Measurements from ENCODE around the gene FGB.

The FGB gene

DNA sequence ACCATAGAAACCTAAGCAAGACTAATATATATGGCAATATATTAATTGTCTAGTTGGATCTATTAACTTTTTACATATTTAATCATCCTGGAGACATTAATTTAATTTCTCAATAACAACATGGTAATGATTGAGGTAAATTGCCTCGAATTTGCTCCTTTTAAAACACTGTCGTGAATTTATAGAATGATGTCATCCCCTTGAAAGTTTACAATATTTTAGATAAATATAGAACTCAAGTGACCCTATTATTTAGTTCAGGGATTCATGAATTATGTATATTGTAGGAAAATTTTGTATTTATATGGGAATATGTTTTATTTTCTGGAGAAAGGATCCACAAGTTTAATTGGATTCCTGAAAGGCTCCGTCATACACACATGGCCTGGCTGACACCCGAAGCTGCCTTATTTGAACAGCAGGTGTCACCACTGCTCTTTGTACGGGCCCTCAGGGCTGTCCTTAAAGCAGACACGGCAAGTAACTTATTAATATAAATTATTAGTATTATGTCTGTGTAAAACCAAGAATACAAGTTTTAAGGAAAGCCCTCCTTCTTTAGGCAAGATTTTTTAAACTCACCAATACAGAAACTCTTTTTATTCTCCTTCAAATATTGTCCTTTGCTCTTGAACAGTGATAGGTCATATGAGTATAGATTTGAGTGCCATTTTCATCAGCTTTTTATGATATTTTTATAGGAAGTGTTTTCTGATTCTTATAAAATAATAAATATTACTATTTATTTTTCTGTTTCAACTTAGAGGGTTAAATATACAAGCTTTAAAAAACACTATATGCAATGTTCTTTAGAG, 10.7 kb upstream of the FGB start:
- Mint-ChIP-seq H3K9me3 (no peaks in the 10 kb centered on the region), H3K36me3 (peaks cover 7% of the 10 kb centered on the region), H3K4me1 (peaks cover 28% of the 10 kb centered on the region), H3K27ac (no peak overlapping the region), H3K4me3 (no peak overlapping the region), H3K27me3 (no peaks in the 10 kb centered on the region)
- peak; percentile 80 for DNase-seq
- CTCF ChIA-PET, result interaction anchor here (0.6 to 6.9 kb wide), 14 partner anchors 7 to 465 kb away, joined by 3 to 95 read pairs (median 4); no protein-coding TSS in a partner anchor

DNA sequence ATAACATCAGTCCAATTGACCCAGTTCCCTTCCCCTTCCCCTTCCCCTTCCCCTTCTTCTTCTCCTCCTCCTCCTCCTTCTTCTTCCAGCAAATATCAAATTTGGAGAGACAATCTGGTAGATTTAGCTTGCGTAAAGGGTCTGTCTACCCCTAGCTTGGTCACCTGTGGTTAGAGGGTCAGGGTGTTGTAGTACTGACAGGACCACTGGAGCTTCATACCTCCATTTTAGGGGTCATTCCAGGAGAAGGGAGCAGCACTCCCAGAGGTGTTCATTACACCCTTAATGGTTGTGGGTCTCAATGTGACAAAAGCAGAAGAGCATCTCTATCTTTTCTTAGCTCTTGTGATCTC, 3.7 kb upstream of the FGB start:
- Mint-ChIP-seq H3K4me3 (no peak overlapping the region), H3K27ac (no peak overlapping the region), H3K4me1 (no peaks in the 10 kb centered on the region), H3K36me3 (no peaks in the 10 kb centered on the region), H3K27me3 (no peaks in the 10 kb centered on the region), H3K9me3 (no peaks in the 10 kb centered on the region)
- DNase-seq, result no peak
- CTCF ChIA-PET, result interaction anchor here (0.6 to 3.4 kb wide), 11 partner anchors 9 to 228 kb away, joined by 3 to 90 read pairs (median 5); partner anchors contain the start of genes FGG and PLRG1

DNA sequence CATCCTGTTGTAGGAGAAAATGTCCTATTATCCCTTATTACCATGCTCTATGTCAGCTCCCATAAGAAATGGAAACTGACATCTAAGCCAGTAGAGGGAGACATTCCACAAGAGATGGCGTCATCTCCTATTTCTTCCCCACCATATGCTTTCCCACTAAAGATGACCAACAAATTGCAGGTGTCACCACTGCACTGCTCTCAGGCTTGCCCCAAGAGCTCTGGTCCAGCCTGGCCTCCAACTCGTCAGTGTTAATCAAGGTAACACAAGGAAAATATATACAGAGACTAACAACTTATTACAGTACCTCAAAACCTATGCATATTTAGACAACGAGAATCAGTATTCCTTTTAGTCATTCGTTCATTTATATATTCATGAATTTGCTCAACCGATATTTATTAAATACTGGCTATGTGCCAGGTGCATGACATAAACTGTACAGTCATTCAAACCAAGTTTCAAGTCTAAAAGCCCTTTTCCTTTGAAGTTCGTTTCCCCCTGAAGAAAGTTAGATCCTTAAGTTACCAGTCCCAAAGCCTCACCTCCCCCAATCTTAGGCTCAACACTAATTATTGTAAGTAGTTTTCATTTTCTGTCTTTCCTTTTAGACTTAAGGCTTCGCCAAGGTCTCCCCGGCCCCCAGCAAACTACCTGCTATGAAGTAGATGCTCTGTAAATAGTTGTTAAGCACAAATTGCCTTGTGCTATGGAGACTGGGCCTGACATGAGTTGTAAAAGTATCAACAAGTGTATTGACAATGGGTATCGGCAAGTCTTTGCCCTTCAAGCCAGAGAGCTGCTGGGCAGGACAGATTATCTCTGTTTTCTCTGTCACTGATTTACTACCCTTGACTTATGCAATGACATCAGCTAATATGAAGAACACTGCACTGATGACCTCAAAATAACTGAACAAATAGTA, 3.1 kb upstream of the FGB start:
- peak; percentile 29 for DNase-seq
- Mint-ChIP-seq H3K36me3 (no peaks in the 10 kb centered on the region), H3K27me3 (no peaks in the 10 kb centered on the region), H3K4me3 (no peak overlapping the region), H3K4me1 (no peaks in the 10 kb centered on the region), H3K9me3 (no peaks in the 10 kb centered on the region), H3K27ac (no peak overlapping the region)
- CTCF ChIA-PET, result interaction anchor here (0.6 to 3.4 kb wide), 11 partner anchors 9 to 229 kb away, joined by 3 to 90 read pairs (median 5); partner anchors contain the start of genes FGG and PLRG1

DNA sequence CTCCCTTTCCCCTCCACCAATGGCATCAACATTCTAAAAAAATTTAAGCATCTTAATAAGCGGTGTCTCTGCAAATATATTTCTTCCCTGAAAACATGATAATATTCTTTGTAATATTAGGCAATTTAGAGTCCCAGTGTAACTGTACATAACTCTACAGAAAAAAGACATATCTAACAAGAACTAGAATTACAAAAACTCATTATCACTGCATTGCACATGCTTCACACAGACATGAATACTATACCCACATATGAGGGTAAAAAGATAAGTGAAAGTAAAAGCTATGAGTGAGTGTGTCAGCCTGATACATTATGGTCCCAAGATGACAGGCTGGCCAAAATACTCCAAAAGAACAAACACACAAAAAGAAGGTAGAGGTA, 2.4 kb upstream of the FGB start:
- no peak overlapping the region for H3K4me3 Mint-ChIP-seq
- H3K27me3 Mint-ChIP-seq, result no peaks in the 10 kb centered on the region
- H3K9me3 Mint-ChIP-seq, result no peaks in the 10 kb centered on the region
- no peak for DNase-seq
- CTCF ChIA-PET, result interaction anchor here (1.9 to 3.4 kb wide), 3 partner anchors 10 to 61 kb away, joined by 4 to 90 read pairs (median 22); partner anchors contain the start of gene PLRG1
- no peaks in the 10 kb centered on the region for H3K4me1 Mint-ChIP-seq
- no peak overlapping the region for H3K27ac Mint-ChIP-seq
- no peaks in the 10 kb centered on the region for H3K36me3 Mint-ChIP-seq

DNA sequence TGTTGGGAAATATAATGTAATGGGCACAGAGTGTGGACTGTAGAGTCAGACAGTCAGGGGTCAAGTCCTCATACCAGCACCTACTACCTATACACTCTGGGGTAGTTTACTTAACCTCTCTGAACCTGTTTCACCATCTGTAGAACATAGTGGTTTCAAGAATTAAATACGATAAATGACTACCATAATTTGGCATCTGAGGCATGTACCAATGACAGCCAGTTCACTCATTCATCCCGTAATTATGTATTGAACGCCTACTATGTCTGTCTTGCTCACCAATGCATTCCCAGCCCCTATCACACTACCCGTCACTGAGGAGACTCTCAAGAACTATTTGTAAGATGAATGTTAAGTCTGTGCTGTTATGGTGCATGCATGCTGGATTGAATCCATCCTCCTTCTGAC, 2.0 kb upstream of the FGB start:
- CTCF ChIA-PET, result interaction anchor here (1.9 to 3.4 kb wide), 3 partner anchors 10 to 61 kb away, joined by 4 to 90 read pairs (median 22); partner anchors contain the start of gene PLRG1
- Mint-ChIP-seq H3K36me3 (no peaks in the 10 kb centered on the region), H3K4me3 (no peak overlapping the region), H3K27ac (no peak overlapping the region), H3K27me3 (no peaks in the 10 kb centered on the region), H3K4me1 (no peaks in the 10 kb centered on the region), H3K9me3 (no peaks in the 10 kb centered on the region)
- no peak for DNase-seq

DNA sequence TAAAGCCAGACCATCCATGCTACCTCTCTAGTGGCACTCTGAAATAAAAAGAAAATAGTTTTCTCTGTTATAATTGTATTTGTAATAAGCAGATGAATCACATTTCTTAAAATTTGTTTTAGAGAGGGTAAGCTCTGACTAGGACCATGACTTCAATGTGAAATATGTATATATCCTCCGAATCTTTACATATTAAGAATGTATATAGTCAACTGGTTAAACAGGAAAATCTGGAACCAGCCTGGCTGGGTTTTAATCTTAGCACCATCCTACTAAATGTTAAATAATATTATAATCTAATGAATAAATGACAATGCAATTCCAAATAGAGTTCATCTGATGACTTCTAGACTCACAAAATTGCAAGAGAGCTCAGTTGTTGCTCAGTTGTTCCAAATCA, 1.5 kb downstream of the FGB start:
- DNase-seq, result no peak
- CTCF ChIA-PET, result interaction anchor here (1.1 kb wide), 1 partner anchor 55 kb away, joined by 3 read pairs; no protein-coding TSS in a partner anchor
- Mint-ChIP-seq H3K4me3 (no peak overlapping the region), H3K27ac (no peak overlapping the region), H3K9me3 (no peaks in the 10 kb centered on the region), H3K36me3 (no peaks in the 10 kb centered on the region), H3K4me1 (no peaks in the 10 kb centered on the region), H3K27me3 (no peaks in the 10 kb centered on the region)

DNA sequence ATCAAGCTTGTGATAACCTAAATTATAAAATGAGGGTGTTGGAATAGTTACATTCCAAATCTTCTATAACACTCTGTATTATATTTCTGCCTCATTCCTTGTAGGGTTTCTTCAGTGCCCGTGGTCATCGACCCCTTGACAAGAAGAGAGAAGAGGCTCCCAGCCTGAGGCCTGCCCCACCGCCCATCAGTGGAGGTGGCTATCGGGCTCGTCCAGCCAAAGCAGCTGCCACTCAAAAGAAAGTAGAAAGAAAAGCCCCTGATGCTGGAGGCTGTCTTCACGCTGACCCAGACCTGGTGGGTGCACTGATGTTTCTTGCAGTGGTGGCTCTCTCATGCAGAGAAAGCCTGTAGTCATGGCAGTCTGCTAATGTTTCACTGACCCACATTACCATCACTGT, 2.9 kb downstream of the FGB start:
- H3K27ac Mint-ChIP-seq, result no peak overlapping the region
- H3K27me3 Mint-ChIP-seq, result no peaks in the 10 kb centered on the region
- H3K4me1 Mint-ChIP-seq, result no peaks in the 10 kb centered on the region
- CTCF ChIA-PET, result interaction anchor here (1.1 kb wide), 1 partner anchor 53 kb away, joined by 3 read pairs; no protein-coding TSS in a partner anchor
- no peaks in the 10 kb centered on the region for H3K9me3 Mint-ChIP-seq
- H3K4me3 Mint-ChIP-seq, result no peak overlapping the region
- no peaks in the 10 kb centered on the region for H3K36me3 Mint-ChIP-seq
- no peak for DNase-seq

DNA sequence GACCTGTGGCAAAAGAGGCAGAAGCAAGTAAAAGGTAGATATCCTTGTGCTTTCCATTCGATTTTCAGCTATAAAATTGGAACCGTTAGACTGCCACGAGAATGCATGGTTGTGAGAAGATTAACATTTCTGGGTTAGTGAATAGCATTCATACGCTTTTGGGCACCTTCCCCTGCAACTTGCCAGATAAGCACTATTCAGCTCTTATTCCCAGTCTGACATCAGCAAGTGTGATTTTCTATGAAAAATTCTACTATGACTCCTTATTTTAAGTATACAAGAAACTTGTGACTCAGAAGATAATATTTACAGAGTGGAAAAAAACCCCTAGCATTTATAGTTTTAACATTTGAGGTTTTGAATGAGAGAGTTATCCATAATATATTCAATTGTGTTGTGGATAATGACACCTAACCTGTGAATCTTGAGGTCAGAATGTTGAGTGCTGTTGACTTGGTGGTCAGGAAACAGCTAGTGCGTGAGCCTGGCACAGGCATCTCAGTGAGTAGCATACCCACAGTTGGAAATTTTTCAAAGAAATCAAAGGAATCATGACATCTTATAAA, 3.9 kb downstream of the FGB start:
- no peak for DNase-seq
- H3K4me1 Mint-ChIP-seq, result no peaks in the 10 kb centered on the region
- no peaks in the 10 kb centered on the region for H3K27me3 Mint-ChIP-seq
- no peaks in the 10 kb centered on the region for H3K9me3 Mint-ChIP-seq
- no peak overlapping the region for H3K4me3 Mint-ChIP-seq
- CTCF ChIA-PET, result interaction anchor here (1.1 kb wide), 1 partner anchor 52 kb away, joined by 3 read pairs; no protein-coding TSS in a partner anchor
- H3K27ac Mint-ChIP-seq, result no peak overlapping the region
- no peaks in the 10 kb centered on the region for H3K36me3 Mint-ChIP-seq

DNA sequence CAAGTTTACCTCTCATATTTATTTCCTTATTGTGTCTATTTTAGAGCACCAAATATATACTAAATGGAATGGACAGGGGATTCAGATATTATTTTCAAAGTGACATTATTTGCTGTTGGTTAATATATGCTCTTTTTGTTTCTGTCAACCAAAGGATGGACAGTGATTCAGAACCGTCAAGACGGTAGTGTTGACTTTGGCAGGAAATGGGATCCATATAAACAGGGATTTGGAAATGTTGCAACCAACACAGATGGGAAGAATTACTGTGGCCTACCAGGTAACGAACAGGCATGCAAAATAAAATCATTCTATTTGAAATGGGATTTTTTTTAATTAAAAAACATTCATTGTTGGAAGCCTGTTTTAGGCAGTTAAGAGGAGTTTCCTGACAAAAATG, 6.2 kb downstream of the FGB start:
- Mint-ChIP-seq H3K27me3 (no peaks in the 10 kb centered on the region), H3K4me1 (no peaks in the 10 kb centered on the region), H3K4me3 (no peak overlapping the region), H3K9me3 (no peaks in the 10 kb centered on the region), H3K27ac (no peak overlapping the region), H3K36me3 (no peaks in the 10 kb centered on the region)
- no peak for DNase-seq
- CTCF ChIA-PET, result interaction anchor here (2.1 kb wide), 1 partner anchor 10 kb away, joined by 9 read pairs; no protein-coding TSS in a partner anchor

DNA sequence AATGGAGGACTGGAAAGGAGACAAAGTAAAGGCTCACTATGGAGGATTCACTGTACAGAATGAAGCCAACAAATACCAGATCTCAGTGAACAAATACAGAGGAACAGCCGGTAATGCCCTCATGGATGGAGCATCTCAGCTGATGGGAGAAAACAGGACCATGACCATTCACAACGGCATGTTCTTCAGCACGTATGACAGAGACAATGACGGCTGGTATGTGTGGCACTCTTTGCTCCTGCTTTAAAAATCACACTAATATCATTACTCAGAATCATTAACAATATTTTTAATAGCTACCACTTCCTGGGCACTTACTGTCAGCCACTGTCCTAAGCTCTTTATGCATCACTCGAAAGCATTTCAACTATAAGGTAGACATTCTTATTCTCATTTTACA, 6.8 kb downstream of the FGB start:
- no peak for DNase-seq
- Mint-ChIP-seq H3K27ac (no peak overlapping the region), H3K4me3 (no peak overlapping the region), H3K9me3 (no peaks in the 10 kb centered on the region), H3K36me3 (no peaks in the 10 kb centered on the region), H3K4me1 (no peaks in the 10 kb centered on the region), H3K27me3 (no peaks in the 10 kb centered on the region)
- CTCF ChIA-PET, result interaction anchor here (2.1 kb wide), 1 partner anchor 11 kb away, joined by 9 read pairs; no protein-coding TSS in a partner anchor

DNA sequence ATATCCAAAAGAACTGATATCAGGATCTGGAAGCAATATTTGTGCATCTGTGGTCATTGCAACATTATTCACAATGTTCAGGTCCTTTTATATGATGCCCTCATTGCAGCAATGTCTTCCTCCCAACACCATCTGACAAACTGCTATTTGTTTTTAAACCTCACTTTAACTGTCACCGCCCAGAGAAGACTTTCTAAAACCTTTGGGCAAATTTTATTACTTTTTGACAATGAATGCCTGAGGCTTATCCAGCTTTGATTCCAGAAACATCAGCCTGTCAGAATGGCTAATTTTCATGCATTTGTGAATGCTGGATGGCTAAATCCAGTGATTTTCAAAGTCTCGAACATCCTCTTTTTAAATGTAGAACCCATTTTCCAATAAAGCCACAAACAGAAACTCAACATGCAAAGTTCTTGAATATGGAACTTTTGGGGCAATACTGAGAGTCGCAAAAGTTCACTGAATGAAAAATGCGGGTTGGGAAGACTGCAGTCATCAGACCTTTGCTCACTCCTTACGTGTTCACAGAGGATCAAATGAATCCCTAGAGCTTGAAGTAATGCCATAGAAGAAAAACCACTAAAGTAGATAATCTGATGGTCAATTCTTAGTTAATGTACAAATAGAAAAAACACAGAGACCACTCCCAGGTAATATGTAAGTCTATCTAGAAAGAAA, 10.5 kb downstream of the FGB start:
- CTCF ChIA-PET, result no interaction called here
- H3K27ac Mint-ChIP-seq, result no peak overlapping the region
- peaks cover 4% of the 10 kb centered on the region for H3K27me3 Mint-ChIP-seq
- no peaks in the 10 kb centered on the region for H3K9me3 Mint-ChIP-seq
- no peaks in the 10 kb centered on the region for H3K36me3 Mint-ChIP-seq
- no peaks in the 10 kb centered on the region for H3K4me1 Mint-ChIP-seq
- no peak for DNase-seq
- H3K4me3 Mint-ChIP-seq, result no peak overlapping the region

DNA sequence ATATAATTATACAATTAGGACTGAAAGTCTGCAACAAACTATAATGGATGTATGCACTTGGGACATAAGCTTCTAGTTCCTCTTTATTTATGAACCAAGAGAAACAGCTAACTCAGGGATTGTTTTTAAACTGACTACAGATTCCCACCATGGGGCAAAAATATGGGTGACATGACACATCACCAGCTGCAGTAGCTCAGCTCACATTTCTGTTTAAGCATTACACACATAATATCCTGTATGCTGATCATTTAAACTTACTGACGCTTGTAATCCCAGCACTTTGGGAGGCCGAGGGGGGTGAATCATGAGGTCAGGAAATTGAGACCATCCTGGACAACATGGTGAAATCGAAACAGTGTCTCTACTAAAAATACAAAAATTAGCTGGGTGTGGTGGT, 11.5 kb downstream of the FGB start:
- no peaks in the 10 kb centered on the region for H3K36me3 Mint-ChIP-seq
- H3K4me1 Mint-ChIP-seq, result no peaks in the 10 kb centered on the region
- peaks cover 4% of the 10 kb centered on the region for H3K27me3 Mint-ChIP-seq
- CTCF ChIA-PET, result no interaction called here
- DNase-seq, result no peak
- H3K4me3 Mint-ChIP-seq, result no peak overlapping the region
- H3K9me3 Mint-ChIP-seq, result no peaks in the 10 kb centered on the region
- no peak overlapping the region for H3K27ac Mint-ChIP-seq

DNA sequence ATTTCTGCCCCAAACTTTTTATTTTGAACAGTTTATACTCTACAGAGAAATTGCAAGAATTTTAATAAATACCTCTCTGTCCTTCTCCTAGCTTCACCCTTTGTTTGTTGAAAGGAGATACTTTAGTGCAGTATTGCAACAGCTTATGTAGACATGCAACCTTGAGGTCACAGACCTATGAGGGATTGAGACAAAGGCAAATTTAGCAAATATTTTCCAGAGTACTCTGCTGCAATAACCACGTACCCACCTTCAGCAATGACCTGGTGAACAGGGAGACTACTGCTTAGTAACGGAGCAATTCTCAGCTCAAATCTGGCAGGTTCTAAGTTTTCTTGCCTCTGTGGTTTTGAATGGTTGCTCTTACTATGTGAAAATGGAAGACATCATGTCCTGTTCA, 14.5 kb downstream of the FGB start:
- Mint-ChIP-seq H3K27me3 (peaks cover 4% of the 10 kb centered on the region), H3K4me3 (no peak overlapping the region), H3K4me1 (no peaks in the 10 kb centered on the region), H3K9me3 (no peaks in the 10 kb centered on the region), H3K36me3 (no peaks in the 10 kb centered on the region), H3K27ac (no peak overlapping the region)
- CTCF ChIA-PET, result interaction anchor here (1.1 to 1.2 kb wide), 2 partner anchors 15 to 25 kb away, joined by 3 to 5 read pairs; partner anchors contain the start of gene FGB
- no peak for DNase-seq
